GM19238 (cell line): Measurements from ENCODE around the gene SNTG2.

ENCODE experiments used
- DNase-seq: peaks from one replicate; pipeline ENCODE4 v3.0.0; 2011; ENCODE audit warnings: low spot score; ENCODE audit not compliant: insufficient read length

The SNTG2 gene

DNA sequence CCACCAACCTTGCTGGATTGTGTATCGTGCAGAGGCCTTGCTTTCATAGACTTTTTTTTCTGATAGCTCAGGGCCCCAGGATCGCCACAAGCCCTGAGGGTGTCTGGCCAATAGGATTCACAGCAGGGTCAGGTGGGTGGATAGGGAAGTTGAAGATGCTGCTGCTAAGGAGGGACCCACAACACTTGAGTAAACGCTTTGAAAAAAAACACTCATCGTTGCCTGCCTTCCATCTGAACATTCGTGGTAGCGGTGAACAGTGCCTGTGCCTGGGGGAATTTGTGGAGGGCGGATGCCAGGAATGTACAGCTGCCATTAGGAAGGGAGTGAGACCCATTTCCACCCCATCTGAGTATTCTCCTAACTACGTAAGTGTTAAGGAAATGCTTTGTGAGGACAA lies 358.0 kb downstream of the SNTG2 start:
- no peak for DNase-seq

DNA sequence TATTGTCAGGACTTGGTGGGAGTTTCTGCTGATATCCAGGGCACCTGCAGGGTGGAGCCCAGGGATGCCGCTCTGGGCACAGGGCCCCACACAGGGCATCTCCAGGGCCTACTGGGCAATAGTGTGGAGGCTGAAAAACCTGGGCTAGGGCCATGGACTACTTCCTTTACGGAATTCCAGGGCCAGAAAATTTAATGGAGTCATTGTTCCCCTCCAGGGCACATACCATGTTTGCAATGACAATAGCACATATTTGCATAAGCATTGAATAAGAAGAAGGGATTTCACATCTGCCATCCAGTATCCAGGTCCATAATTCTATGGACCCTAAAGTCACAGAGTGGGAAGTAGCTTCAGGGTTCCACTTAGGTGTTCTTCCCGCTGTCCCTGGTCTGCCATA lies 358.9 kb downstream of the SNTG2 start:
- DNase-seq, result no peak

DNA sequence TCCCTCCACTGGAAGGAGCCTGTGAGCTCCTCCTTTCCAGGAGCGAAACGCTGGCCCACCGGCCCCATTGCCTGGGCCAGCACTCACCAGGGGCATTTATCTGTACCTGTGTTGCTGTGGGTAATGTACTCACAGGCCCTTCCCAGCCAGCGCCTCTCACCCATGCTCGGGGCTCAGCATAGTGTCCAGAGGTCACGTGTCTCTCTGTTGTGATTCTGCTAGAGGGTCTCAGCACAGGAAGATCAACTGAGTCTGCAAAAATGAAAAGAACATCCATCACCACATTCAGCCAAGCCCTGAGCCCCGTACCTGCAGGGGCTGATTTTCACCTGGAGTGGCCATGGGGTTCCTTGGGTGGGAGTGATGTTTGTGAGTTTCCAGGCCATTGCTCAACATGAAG lies 359.6 kb downstream of the SNTG2 start:
- no peak for DNase-seq

DNA sequence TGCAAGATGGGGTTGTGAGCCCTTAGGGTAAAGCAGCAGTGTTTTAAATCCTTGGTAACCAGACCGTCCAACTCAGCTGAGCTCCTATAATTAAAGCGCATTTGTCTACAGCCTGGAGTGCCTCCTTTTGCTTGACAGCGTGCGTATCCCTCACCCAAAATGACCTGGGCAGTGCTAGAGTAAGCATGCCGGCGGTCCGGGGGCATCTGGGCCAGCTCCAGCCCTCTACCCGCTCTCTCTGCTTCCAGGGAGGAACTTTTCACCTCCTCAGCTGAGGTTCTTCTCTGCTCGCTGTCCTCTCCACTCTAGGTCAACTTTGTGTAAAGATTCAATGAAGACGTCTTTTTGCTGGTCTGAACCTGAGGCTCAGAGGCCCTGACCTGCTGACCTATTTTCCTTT lies 360.2 kb downstream of the SNTG2 start:
- no peak for DNase-seq

DNA sequence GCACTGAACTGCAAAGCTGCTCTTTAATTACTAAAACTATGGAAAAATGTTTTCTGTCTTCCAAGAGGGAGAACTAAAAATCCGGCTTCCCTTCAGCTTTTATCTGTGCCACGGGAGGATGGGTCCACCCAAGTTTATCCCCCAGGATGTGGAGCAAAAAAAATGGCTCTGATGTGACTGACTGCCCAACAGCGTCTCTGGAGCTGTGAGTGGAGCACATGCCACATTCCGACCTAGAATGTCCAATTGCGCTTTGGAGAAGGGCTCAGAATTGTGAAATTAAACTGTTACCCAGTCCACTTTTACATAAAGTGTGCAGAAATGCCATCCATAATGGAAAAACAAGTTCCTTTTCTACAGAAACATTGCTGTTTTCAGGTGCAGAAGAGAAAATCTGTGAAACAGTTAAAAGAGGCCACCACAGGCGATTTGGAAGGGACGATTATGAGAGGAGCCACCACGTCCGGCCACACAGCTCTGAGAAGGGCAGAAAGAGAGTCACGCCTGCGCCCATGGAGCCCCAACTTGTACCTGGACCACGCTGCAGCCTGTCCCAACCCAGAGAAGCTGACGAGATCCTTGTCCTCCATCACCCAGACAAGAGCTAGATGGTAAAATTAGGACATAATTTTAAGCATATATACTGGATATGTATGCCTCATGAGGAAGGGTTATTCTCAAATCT lies 362.7 kb downstream of the SNTG2 start:
- no peak for DNase-seq

DNA sequence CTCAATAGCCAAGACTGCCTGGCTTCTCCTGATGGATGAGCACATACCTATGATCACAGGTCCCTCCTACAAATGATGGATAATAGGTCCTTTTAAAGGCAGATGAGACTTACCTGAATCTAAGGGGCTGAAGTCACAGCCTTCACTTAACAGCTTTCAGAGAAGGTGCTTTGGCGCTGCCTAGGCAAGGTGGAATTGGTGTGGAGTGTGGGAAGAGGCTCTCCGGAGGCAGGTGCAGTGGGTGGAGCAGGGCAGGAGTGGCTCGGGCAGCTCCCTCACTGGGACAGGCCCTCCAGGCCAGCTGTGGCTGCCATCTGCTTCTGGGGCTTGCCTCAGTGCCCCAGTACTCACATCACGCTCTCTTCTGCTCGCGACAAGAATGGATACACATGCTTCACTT lies 363.6 kb downstream of the SNTG2 start:
- no peak for DNase-seq

DNA sequence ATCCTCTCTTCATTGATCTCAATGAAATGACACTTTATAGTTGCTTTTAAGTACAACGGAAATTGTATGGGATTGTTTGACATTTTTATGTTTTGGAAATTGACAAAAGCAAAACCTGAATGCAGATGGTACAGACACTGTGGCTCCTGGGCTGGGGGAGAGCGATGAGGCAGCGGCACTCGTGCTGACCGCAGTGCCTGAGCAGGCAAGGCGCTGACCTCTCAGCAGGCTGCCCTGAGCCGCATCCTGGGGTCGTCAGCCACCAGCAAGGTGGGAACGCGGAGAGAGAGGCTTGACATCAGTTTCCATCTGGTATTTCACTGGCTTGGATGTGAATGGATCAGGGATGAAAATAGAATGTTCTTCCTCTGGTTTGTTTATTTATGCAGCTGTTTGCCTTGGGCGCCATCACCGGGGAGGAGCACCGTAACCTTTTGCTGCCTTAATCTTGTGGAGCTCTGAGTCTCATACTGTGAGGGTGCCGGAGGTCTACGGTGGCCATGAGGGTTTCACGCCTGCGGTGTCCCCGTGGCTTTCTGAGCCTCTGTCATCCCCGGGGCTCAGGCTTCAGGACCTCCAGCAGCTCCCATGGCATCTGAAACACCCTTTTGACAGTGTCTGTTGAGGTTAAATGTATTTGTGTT lies 367.8 kb downstream of the SNTG2 start:
- no peak for DNase-seq

DNA sequence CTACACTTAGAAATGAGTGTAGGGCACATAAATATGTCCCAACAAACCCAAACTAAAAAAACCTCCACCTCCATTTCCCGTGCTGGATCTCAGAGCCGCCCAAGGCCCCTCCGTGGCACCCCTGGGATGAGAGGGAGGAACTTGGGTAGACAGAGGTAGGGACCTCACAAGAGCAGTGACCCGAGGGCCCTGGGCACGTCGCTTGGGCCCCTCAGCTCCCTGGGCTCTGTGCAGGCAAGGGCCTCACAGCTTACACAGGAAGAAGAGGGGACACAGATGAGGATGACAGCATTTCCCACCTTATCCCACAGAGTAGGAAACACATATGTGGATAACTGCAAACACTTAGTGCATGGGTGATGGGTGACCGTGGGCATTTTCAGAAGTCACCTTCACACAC lies 368.7 kb downstream of the SNTG2 start:
- no peak for DNase-seq

DNA sequence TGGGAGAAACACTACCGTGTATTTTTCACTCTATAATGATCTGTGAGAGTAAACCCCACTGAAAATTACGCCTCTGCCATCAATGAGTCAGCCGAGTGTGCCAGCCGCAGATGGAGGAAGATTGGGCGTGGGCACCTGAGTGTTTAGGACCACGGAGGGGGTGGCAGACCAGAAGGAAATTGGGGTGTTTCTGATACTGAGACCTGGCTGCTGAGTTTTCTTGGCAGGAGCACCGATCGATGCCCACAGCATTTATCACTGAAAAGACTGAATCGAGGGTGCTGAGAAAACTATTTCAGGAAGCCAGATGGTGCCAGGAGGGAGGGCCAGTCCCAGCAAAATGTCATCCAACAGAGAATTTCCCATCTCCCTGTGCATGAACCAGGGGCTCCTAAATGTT lies 370.7 kb downstream of the SNTG2 start:
- DNase-seq, result no peak

DNA sequence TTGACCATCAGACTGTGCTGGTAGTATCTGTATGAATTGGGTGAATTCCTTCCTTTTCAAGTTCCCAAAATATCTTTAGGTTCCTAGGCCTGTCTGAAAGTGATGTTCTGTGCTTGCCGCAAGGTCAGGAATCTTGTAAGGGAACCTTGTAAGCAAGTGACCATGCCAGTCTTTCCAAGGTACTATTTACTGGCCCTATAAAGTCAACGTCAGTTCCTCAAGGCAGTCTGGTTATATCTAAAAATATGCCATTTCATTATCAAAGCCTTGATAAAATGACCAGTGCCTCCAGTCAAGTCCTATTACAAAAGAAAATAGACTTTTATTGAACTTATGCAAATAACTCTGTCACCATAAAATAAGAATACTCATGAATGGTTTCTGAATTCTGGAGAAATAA lies 374.2 kb downstream of the SNTG2 start:
- DNase-seq, result no peak

DNA sequence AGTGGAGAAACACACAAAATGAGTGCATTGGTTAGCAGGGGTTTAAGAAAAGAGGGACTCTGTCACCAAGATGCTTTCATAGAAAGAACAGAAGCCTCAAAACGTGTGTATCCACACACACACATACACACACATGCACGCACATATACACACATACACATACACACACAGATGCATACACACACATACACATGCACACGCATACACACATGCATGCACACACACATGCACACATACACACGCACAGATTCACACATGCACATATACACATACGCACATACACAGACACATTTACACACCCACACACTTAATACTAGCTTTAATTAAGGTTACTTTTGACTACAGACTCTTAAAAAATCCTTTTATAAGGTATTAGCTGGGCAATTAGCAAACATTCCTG lies 378.0 kb downstream of the SNTG2 start:
- DNase-seq, result no peak

DNA sequence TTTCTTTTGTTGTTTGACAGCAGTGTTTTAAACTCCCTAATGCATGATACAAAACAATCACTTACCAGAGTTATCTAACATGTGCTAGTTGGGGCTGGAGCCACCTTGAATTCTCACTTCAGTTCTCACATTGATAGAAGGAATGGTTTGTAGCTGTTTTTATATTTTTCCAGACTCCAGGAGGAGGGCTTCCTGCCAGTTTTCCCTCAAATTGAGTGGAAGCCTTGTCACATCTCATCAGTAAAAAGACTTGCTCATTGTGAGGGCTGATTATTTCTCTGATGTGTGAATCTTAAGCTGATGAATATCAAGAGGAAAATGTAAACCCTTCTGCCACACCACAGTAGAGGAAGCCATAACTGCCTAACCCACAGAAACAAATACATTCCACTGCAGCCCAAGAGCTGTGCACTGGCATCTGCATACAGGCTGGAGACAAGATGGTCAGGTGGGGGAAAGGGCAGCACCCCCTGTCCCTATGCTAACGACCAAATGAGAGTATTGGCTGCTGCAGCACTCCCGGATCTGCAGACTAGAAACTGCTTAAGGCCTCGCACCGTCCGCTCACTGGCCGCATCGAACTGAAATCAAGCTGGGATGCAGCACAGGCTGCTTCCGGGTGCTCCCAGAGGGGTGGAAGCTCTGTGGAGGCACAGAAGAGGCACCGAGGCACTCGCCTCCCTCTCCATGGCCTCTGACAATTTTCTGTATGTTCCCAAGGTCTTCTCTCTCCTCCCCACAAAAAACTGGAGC lies 388.9 kb downstream of the SNTG2 start:
- DNase-seq, result no peak

DNA sequence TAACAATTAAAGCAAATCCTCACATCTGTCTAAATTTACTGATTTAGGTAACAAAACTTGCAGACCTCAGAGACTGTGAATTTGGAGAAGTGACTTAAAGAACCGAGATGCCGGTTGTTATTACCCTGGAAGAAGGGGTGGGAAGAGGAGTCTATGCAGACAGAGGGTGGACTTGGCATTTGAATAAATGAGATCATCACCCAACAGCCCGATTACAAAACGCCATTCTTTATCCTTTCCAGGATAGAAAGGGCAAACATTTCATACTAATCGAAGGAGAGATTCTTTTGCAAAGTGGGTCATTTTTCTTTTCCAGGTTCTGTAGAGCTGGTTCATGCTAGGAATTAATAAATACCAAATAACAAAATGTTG lies 389.5 kb downstream of the SNTG2 start:
- no peak for DNase-seq

DNA sequence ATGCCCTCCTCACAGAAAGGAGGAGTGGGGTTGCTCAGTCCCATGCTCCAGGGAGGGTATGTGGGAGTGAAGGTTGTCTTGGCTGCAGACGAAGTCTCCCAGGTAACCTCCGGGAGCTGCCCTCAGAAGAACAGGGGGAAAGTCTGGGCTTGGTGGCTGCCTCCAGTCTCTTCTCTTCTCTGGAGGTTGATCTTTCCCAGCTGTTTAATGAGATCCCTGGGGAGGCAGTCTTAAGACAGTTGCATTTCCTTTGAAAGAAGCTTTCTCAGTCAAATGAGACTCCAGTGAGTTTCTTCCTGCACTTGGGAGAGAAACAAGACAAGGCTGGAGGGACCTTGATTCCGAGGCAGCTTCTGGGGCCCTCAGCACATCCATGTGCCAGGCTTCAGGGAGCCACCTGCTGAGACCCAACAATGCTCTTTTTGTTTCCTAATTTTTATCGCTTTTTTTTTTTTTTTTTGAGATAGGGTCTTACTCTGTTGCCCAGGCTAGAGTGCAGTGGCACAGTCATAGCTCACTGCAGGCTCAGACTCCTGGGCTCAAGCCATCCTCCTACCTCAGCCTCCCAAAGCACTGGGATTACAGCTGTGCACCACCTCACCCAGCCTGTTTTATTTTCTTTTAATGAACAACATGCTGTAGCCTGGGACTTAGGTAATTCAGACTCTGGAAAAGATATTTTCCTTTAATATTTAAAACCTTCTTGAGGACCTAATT lies 390.9 kb downstream of the SNTG2 start:
- no peak for DNase-seq

DNA sequence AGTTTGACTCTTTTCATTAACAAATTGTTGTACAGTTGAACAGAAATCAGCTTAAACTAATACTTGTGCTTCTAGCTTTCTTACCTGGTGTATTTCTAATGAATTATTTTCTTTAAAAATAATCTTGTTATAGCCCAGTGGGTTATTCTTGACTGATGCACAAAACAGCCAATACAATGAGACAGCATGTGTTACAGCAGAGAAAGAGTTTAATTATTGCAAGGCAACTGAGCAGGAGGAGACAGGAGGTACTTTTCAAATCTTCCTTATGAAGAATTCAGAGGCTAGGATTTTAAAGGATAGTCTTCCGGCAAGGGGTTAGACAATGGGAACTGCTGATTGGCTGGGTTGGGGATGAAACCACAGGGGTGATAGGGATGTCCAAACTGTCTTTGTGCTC lies 398.1 kb downstream of the SNTG2 start:
- no peak for DNase-seq

DNA sequence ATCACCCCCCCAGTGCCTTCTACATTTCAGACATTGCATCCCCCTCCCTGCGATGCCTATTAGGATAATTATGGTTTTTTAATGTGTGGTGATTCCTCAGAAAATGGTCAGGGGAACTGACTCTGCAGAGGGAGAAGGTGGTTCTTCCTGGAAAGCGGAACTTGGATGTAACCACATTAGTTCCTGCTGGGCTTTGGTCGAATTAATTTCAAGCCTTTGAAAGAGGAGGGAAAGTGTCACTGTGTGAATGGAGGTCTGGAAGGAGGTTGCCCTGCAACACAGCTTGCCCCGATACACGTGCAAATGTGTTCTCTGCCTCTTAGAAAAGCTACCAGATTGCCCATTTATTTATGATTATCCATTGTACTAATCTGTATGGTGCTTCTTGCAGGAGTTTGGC lies 399.5 kb downstream of the SNTG2 start:
- DNase-seq, result no peak

DNA sequence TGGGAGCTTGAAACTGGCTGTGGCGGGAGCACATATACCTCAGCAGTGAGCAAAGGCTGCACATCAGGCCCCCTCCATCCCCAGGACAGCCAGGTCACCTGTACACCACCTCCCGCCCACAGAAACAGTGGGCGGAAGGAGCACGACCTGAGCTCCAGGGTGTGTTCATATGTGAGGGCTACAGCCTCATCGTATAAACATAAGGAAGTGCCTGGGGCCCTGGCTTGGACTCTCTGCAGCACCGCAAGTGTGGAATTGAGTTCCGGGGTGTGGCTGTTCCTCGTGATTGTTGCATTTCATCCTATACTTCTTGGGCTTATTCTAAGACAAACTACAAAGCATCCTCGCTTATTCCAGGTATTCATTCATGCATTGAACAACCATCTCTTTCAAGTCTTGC lies 402.5 kb downstream of the SNTG2 start:
- no peak for DNase-seq

DNA sequence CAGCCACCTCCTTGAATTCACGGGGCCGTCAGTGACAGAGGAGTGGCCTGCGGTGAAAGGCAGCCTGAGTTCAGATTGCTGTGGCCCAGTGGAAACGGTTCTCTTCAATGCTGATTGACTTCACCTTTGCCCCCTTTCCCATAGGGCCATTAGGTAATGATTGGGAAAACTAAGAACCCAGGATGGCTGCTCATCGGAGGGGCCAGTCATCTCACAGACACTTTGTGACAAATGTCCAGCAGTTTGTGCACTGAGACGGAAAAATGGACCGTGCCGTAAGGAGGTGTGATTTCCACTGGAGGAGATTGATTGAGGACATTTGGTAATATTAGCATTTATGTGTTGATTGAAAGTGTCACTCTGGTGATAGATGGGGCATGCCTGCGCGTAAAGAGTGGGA lies 402.9 kb downstream of the SNTG2 start:
- no peak for DNase-seq

DNA sequence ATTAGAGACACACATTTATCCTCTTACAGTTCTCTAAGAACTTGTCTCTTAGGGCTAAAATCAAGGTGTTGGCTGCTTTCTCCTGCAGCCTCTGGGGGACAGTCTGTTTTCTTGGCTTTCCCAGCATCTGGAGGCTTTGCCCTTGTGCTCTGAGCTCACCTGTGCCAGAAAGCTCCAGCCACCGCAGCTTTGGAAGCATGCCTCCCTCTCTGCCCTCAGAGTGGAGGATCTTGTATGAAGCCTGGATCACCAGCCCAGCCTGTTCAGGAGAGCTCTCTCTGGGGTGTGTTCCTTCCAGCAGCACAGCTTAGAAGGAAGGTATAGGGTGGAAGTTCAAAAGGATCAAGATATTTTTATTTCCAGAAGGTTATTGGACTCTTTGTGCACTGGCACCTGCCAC lies 409.5 kb downstream of the SNTG2 start:
- DNase-seq, result no peak

DNA sequence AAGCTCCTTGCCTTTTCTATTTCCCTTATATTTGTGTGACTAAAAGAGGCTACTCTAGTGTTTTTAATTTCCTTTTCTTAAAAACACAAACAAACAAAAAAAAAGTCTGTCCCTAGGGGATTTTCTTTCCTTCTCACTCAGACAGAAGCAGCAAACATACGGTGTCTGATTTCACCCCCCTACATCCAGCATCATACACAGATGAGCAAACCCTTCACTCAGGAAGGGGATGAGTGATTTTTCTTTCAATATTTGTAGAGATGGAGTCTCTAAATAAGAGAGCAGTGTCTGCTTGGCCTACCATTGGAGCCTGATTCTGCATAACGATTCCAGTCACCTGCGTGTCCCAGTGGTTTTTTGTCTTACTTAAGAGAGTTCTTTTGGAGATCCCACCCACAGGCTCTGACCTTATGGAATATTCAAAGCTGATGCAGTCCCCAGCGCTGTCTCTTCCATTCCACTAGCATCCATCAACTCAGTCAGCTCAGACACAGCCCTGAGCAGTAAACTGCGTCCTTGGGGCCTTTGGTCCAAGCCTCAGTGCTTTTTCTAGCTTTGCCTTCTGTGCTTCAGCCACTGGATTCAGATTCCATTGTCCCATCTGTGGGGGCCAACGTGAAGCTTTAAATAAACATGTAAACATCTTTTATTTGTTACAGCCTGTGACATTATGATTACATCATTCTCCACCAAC lies 410.1 kb downstream of the SNTG2 start:
- no peak for DNase-seq

DNA sequence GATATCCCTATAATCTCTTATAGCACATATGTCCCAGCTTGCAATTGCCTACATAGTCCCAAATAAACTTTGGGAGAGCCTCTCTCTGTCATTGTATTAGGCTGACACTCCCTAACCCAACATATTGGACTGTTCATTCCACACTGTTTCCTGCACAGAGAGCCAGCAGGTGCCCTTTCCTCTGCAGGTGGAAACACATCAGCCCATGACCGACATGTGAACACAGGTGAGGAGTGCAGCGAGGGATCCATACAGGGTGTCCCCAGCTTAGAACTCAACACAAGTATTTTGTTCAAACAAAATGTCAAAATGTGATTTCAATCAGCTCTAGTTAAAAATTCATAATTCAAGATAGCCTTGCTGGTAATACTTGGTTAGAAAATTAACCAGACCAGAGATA lies 412.7 kb downstream of the SNTG2 start:
- no peak for DNase-seq
